K562 (cell line): ENCODE data around the gene OIT3. TPM values are rescaled to one million over a fixed set of nuclear protein-coding genes. Genes with fewer than 3 reads are reported as not detected.

Experiments used
- CHD7 ChIP-seq: fragments of 200-600 bp; sonication (generic); IDR thresholded peaks from one replicate; pipeline ENCODE4 v1.6.1; 2012; ENCODE audit warnings: mild to moderate bottlenecking, low read depth, low read length, inconsistent platforms
- FOXJ2 ChIP-seq: fragments of 200-800 bp; sonication (Bioruptor generic); IDR thresholded peaks from 2 replicates; pipeline ENCODE4 v1.6.1; 2016; ENCODE audit warnings: missing genetic modification characterization, missing compliant biosample characterization
- ZBTB9 ChIP-seq: fragments of 450-650 bp; formaldehyde crosslinking; IDR thresholded peaks from 2 replicates; pipeline ENCODE4 v1.4.0; 2020; ENCODE audit warnings: mild to moderate bottlenecking, moderate library complexity
- polyA plus RNA-seq, 8 experiments: library from polyadenylated mRNA; depleted of rRNA in 4 of 8; stranded (reverse) in 5 of 8; unstranded in 3 of 8; fragments of >200 nt; fragmentation: Nextera tagmentation in 2 of 8; fragmentation: Illumina TruSeq in 1 of 8; extraction: Ambion mirVana in 2 of 8; extraction: Trizol in 1 of 8; gene quantifications; 2 replicates each; pipeline versions ENCODE4 v1.2.1 to v1.2.3, GENCODE V29; 2011 to 2014; ENCODE audit warnings: inconsistent platforms in 1 of 8, missing spikeins in 1 of 8
- total RNA-seq, 7 experiments: library from RNA; depleted of rRNA in 6 of 7; stranded (reverse); fragments of >200 nt in 6 of 7; fragmentation: Illumina TruSeq in 2 of 7; extraction: Trizol in 2 of 7; gene quantifications; 2 replicates each; pipeline versions ENCODE4 v1.2.1 to v1.2.3, GENCODE V29; 2011 to 2021; ENCODE audit warnings: low replicate concordance in 1 of 7

Gene OIT3
- total and polyA plus RNA-seq, 9 of the 15 experiments (the other 6 are each of a cell fraction or from before 2014, with no cell fraction given): not detected

GRCh38 chr10:72888151-72888638 lies 5.3 kb upstream of the OIT3 start (continued):
- TF ChIP-seq CHD7 (no peak), ZBTB9 (CRISPR knock-in tag) (peak; percentile 71; the same call in 1 of the 2 replicates), FOXJ2 (tag) (no peak)
